Measurements from ENCODE around the gene EYA3.
"Not testable (repeated sequence)": the region's sequence is repeated elsewhere in the genome, so short reads cannot be mapped to it uniquely, and the experiment has no call there.

The EYA3 gene

GRCh38 chr1:28032281-28032680 lies 56.1 kb downstream of the EYA3 start:
- Histone ChIP-seq H3K4me1 (ENCODE audit: control insufficient read depth, insufficient read depth, low read length, poor library complexity, severe bottlenecking) (no peaks in the 10 kb centered on the region), H3K36me3 (ENCODE audit: control insufficient read depth, insufficient read depth, low read length) (peaks cover 4% of the 10 kb centered on the region), H3K27ac (ENCODE audit: insufficient read depth, low read length, poor library complexity, severe bottlenecking) (no peak overlapping the region), H3K9me3 (ENCODE audit: control insufficient read depth, low read length) (no peaks in the 10 kb centered on the region), H3K4me3 (ENCODE audit: insufficient read depth, low read depth, low read length, poor library complexity, severe bottlenecking) (no peak overlapping the region), H3K27me3 (replicated peaks; ENCODE audit: control insufficient read depth, insufficient read depth, low read length, poor library complexity, severe bottlenecking) (no peaks in the 10 kb centered on the region)
- no peak for DNase-seq

GRCh38 chr1:28031173-28031572 lies 57.2 kb downstream of the EYA3 start:
- no peak overlapping the region for H3K4me3 ChIP-seq (ENCODE audit: insufficient read depth, low read depth, low read length, poor library complexity, severe bottlenecking)
- DNase-seq, result no peak
- H3K4me1 ChIP-seq (ENCODE audit: control insufficient read depth, insufficient read depth, low read length, poor library complexity, severe bottlenecking), result no peaks in the 10 kb centered on the region
- no peaks in the 10 kb centered on the region for H3K27me3 ChIP-seq (replicated peaks; ENCODE audit: control insufficient read depth, insufficient read depth, low read length, poor library complexity, severe bottlenecking)
- H3K36me3 ChIP-seq (ENCODE audit: control insufficient read depth, insufficient read depth, low read length), result peaks cover 7% of the 10 kb centered on the region
- no peaks in the 10 kb centered on the region for H3K9me3 ChIP-seq (ENCODE audit: control insufficient read depth, low read length)
- H3K27ac ChIP-seq (ENCODE audit: insufficient read depth, low read length, poor library complexity, severe bottlenecking), result no peak overlapping the region

- Histone ChIP-seq H3K4me3 (ENCODE audit: insufficient read depth, low read depth, low read length, poor library complexity, severe bottlenecking) (no peak overlapping the region), H3K4me1 (ENCODE audit: control insufficient read depth, insufficient read depth, low read length, poor library complexity, severe bottlenecking) (no peaks in the 10 kb centered on the region), H3K9me3 (ENCODE audit: control insufficient read depth, low read length) (no peaks in the 10 kb centered on the region), H3K36me3 (ENCODE audit: control insufficient read depth, insufficient read depth, low read length) (peaks cover 4% of the 10 kb centered on the region), H3K27ac (ENCODE audit: insufficient read depth, low read length, poor library complexity, severe bottlenecking) (no peak overlapping the region), H3K27me3 (replicated peaks; ENCODE audit: control insufficient read depth, insufficient read depth, low read length, poor library complexity, severe bottlenecking) (no peaks in the 10 kb centered on the region)
- DNase-seq, result no peak
These were observed 59.3 kb downstream of the EYA3 start for GRCh38 chr1:28028873-28029654.

GRCh38 chr1:28027660-28028059 lies 60.8 kb downstream of the EYA3 start:
- DNase-seq, result no peak
- Histone ChIP-seq H3K9me3 (ENCODE audit: control insufficient read depth, low read length) (no peaks in the 10 kb centered on the region), H3K27ac (ENCODE audit: insufficient read depth, low read length, poor library complexity, severe bottlenecking) (no peak overlapping the region), H3K4me3 (ENCODE audit: insufficient read depth, low read depth, low read length, poor library complexity, severe bottlenecking) (no peak overlapping the region), H3K27me3 (replicated peaks; ENCODE audit: control insufficient read depth, insufficient read depth, low read length, poor library complexity, severe bottlenecking) (no peaks in the 10 kb centered on the region), H3K36me3 (ENCODE audit: control insufficient read depth, insufficient read depth, low read length) (peaks cover 4% of the 10 kb centered on the region), H3K4me1 (ENCODE audit: control insufficient read depth, insufficient read depth, low read length, poor library complexity, severe bottlenecking) (no peaks in the 10 kb centered on the region)

GRCh38 chr1:28027238-28027637 lies 61.2 kb downstream of the EYA3 start:
- no peak overlapping the region for H3K27ac ChIP-seq (ENCODE audit: insufficient read depth, low read length, poor library complexity, severe bottlenecking)
- peaks cover 4% of the 10 kb centered on the region for H3K36me3 ChIP-seq (ENCODE audit: control insufficient read depth, insufficient read depth, low read length)
- H3K9me3 ChIP-seq (ENCODE audit: control insufficient read depth, low read length), result no peaks in the 10 kb centered on the region
- no peak for DNase-seq
- H3K27me3 ChIP-seq (replicated peaks; ENCODE audit: control insufficient read depth, insufficient read depth, low read length, poor library complexity, severe bottlenecking), result no peaks in the 10 kb centered on the region
- H3K4me1 ChIP-seq (ENCODE audit: control insufficient read depth, insufficient read depth, low read length, poor library complexity, severe bottlenecking), result no peaks in the 10 kb centered on the region
- no peak overlapping the region for H3K4me3 ChIP-seq (ENCODE audit: insufficient read depth, low read depth, low read length, poor library complexity, severe bottlenecking)

- Histone ChIP-seq H3K4me1 (ENCODE audit: control insufficient read depth, insufficient read depth, low read length, poor library complexity, severe bottlenecking) (no peaks in the 10 kb centered on the region), H3K36me3 (ENCODE audit: control insufficient read depth, insufficient read depth, low read length) (peaks cover 4% of the 10 kb centered on the region), H3K27ac (ENCODE audit: insufficient read depth, low read length, poor library complexity, severe bottlenecking) (no peak overlapping the region), H3K4me3 (ENCODE audit: insufficient read depth, low read depth, low read length, poor library complexity, severe bottlenecking) (no peak overlapping the region), H3K27me3 (replicated peaks; ENCODE audit: control insufficient read depth, insufficient read depth, low read length, poor library complexity, severe bottlenecking) (no peaks in the 10 kb centered on the region), H3K9me3 (ENCODE audit: control insufficient read depth, low read length) (no peaks in the 10 kb centered on the region)
- no peak for DNase-seq
These were observed 62.1 kb downstream of the EYA3 start for GRCh38 chr1:28026329-28026728.

GRCh38 chr1:28021064-28021463 lies 67.3 kb downstream of the EYA3 start:
- H3K27ac ChIP-seq (ENCODE audit: insufficient read depth, low read length, poor library complexity, severe bottlenecking), result no peak overlapping the region
- H3K27me3 ChIP-seq (replicated peaks; ENCODE audit: control insufficient read depth, insufficient read depth, low read length, poor library complexity, severe bottlenecking), result no peaks in the 10 kb centered on the region
- H3K36me3 ChIP-seq (ENCODE audit: control insufficient read depth, insufficient read depth, low read length), result peaks cover under 1% of the 10 kb centered on the region
- no peaks in the 10 kb centered on the region for H3K4me1 ChIP-seq (ENCODE audit: control insufficient read depth, insufficient read depth, low read length, poor library complexity, severe bottlenecking)
- no peak overlapping the region for H3K4me3 ChIP-seq (ENCODE audit: insufficient read depth, low read depth, low read length, poor library complexity, severe bottlenecking)
- no peak for DNase-seq
- no peaks in the 10 kb centered on the region for H3K9me3 ChIP-seq (ENCODE audit: control insufficient read depth, low read length)

- no peak overlapping the region for H3K27ac ChIP-seq (ENCODE audit: insufficient read depth, low read length, poor library complexity, severe bottlenecking)
- peaks cover 25% of the 10 kb centered on the region for H3K36me3 ChIP-seq (ENCODE audit: control insufficient read depth, insufficient read depth, low read length)
- H3K27me3 ChIP-seq (replicated peaks; ENCODE audit: control insufficient read depth, insufficient read depth, low read length, poor library complexity, severe bottlenecking), result no peaks in the 10 kb centered on the region
- no peak overlapping the region for H3K4me3 ChIP-seq (ENCODE audit: insufficient read depth, low read depth, low read length, poor library complexity, severe bottlenecking)
- H3K9me3 ChIP-seq (ENCODE audit: control insufficient read depth, low read length), result no peaks in the 10 kb centered on the region
- H3K4me1 ChIP-seq (ENCODE audit: control insufficient read depth, insufficient read depth, low read length, poor library complexity, severe bottlenecking), result no peaks in the 10 kb centered on the region
- no peak for DNase-seq
These were observed 77.4 kb downstream of the EYA3 start for GRCh38 chr1:28010969-28011368.

GRCh38 chr1:28003117-28003516 lies 85.3 kb downstream of the EYA3 start:
- H3K4me1 ChIP-seq (ENCODE audit: control insufficient read depth, insufficient read depth, low read length, poor library complexity, severe bottlenecking); H3K27me3 ChIP-seq (replicated peaks; ENCODE audit: control insufficient read depth, insufficient read depth, low read length, poor library complexity, severe bottlenecking); H3K4me3 ChIP-seq (ENCODE audit: insufficient read depth, low read depth, low read length, poor library complexity, severe bottlenecking); H3K27ac ChIP-seq (ENCODE audit: insufficient read depth, low read length, poor library complexity, severe bottlenecking); DNase-seq; H3K9me3 ChIP-seq (ENCODE audit: control insufficient read depth, low read length): not testable (repeated sequence)
- peaks cover 23% of the 10 kb centered on the region for H3K36me3 ChIP-seq (ENCODE audit: control insufficient read depth, insufficient read depth, low read length)

GRCh38 chr1:28002600-28002999 lies 85.8 kb downstream of the EYA3 start:
- no peak for DNase-seq
- H3K36me3 ChIP-seq (ENCODE audit: control insufficient read depth, insufficient read depth, low read length), result peaks cover 27% of the 10 kb centered on the region

More at GRCh38 chr1:28002600-28002999, 85.8 kb downstream of the EYA3 start:
- no peaks in the 10 kb centered on the region for H3K27me3 ChIP-seq (replicated peaks; ENCODE audit: control insufficient read depth, insufficient read depth, low read length, poor library complexity, severe bottlenecking)
- H3K4me3 ChIP-seq (ENCODE audit: insufficient read depth, low read depth, low read length, poor library complexity, severe bottlenecking), result no peak overlapping the region
- H3K9me3 ChIP-seq (ENCODE audit: control insufficient read depth, low read length), result no peaks in the 10 kb centered on the region
- H3K27ac ChIP-seq (ENCODE audit: insufficient read depth, low read length, poor library complexity, severe bottlenecking), result no peak overlapping the region
- H3K4me1 ChIP-seq (ENCODE audit: control insufficient read depth, insufficient read depth, low read length, poor library complexity, severe bottlenecking), result no peaks in the 10 kb centered on the region
